LNCAP (cell line): ENCODE measurements around the gene ATG13.

Experiments used
- TF ChIP-seq, protein P1 (sequence below): fragments of 450-650 bp; IDR thresholded peaks from 2 replicates; pipeline ENCODE4 v1.5.1; 2017; ENCODE audit warnings: mild to moderate bottlenecking

ATG13 gene

DNA sequence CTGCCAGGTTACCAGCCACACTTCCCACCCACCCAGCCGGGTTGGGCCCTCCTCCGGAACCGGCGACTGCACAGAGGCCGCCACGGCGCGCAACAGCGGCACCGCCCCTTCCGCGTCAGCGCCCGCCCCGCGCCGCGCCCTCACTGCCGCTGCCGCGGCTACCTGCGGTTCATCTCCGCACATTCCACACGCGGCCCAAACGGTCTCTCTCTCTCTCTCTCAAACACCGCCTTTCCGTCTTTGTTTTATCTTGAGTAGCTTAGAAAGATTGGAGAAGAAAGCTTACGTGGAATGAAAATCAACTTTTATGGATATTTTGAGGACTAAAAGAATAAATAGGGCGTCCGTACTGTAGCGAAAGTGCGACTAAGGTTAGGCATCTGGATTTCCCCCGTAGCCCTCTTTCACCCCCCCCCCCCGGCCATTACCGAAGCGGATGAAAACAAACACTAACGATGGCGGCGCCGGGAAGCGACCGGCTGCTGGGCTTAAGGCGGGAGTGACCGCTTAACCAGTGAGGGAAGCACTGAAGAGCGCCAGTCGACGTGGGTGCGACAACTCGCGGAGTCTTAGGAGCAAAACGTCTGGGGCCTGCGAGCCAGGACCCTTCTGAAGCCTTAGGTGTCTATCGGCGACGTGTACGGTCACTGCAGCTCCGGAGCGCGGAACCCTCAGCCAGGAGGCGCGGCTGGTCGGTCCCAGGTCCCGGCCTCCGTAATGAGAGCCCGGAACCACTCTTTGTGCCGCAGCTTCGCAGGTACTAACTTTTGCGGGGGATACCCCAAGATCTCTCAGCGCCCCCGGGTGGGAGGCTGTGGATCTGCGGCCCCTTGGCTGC is at the start of gene ATG13, which contains the start of gene HARBI1:
Gene ATG13, plus strand, starts transcription at position 420 of the 838 bp plus-strand sequence. CDS start 26,739 bp downstream, outside the sequence.
Gene HARBI1, minus strand, starts transcription at position 94 of the 838 bp plus-strand sequence. CDS start 990 bp downstream, outside the sequence.
- TF ChIP-seq, protein P1, sequence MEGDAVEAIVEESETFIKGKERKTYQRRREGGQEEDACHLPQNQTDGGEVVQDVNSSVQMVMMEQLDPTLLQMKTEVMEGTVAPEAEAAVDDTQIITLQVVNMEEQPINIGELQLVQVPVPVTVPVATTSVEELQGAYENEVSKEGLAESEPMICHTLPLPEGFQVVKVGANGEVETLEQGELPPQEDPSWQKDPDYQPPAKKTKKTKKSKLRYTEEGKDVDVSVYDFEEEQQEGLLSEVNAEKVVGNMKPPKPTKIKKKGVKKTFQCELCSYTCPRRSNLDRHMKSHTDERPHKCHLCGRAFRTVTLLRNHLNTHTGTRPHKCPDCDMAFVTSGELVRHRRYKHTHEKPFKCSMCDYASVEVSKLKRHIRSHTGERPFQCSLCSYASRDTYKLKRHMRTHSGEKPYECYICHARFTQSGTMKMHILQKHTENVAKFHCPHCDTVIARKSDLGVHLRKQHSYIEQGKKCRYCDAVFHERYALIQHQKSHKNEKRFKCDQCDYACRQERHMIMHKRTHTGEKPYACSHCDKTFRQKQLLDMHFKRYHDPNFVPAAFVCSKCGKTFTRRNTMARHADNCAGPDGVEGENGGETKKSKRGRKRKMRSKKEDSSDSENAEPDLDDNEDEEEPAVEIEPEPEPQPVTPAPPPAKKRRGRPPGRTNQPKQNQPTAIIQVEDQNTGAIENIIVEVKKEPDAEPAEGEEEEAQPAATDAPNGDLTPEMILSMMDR = peak; percentile 78

DNA sequence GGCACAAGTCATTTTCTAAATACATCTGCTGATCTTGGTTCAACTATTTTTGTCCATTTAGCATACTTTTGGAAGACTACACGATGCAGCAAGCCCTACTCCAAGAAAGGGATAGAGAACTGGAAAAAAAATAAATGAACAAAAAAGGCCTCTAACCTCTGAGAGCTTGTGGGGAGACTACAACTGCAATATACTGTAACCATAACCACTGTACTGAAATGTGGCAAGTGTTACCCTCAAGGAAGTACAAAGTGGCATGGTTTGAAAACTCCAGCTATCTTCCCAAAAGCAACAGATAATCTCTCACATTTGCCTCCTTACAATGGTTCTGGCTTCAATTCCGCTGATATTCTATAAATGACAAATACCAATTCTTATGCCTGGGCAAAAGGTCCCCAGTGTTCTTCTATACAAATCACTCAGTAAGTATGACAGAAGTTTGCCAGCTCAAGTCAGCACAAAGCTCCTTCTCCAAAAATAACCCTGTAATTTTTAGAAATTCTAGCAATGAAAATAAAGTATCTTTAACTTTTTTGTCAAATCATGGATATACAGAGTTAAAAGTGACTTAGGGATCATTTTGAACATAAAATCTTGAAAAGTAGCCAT is 46.5 kb upstream of the ATG13 start:
- TF ChIP-seq, protein P1 = no peak

DNA sequence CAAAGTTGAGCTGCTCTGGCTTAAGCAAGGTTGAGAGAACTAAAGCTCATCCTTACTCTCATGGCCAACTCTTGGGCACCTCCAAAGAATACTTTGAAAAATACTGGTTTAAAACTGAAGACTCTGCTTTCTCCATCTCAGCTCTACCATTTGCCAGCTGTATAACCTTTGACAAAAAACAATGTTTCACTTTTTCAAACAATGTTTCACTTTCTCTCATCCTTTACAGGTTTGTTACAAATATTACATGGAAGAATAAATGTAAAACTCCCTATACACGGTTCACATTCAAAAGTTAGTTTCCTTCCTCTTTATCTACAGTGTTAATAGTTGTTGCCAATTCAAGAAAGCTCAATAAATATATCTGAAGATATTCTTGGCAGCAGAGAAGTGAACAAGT is 42.7 kb upstream of the ATG13 start:
- TF ChIP-seq, protein P1 = no peak

DNA sequence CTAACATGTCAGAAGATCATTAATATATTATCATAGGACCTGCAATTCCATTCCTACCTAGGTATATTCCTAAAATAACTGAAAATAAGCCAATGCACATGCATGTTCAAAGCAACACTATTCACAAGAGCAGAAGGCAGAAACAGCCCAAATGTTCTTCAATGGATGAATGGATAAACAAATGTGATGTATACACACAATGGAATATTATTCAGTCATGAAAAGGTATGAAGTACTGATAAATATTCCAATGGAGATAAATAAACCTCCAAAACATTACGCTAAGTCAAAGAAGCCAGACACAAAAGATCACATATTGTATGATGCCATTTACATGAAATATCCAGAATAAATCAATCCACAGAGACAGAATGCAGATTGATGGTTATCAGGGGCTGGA is 40.3 kb upstream of the ATG13 start:
- TF ChIP-seq, protein P1 = no peak

DNA sequence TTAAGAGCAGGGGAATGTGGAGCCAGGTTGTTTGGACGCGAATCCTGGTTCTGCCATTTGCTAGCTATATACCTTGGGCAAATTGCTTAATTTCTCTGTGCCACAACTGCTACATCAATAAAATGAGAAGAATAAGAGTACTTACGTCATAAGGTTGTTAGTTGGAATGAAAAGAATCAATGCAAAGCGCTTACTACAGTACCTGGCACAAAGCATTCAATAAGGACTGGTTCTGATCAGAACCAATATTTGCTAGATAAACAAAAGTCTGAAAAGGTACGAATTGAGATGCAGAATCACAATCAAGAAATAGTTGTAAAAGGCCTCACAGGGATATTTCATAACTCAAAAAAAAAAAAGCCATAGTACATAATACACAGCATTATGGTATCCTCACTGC is 34.8 kb upstream of the ATG13 start:
- TF ChIP-seq, protein P1 = no peak

DNA sequence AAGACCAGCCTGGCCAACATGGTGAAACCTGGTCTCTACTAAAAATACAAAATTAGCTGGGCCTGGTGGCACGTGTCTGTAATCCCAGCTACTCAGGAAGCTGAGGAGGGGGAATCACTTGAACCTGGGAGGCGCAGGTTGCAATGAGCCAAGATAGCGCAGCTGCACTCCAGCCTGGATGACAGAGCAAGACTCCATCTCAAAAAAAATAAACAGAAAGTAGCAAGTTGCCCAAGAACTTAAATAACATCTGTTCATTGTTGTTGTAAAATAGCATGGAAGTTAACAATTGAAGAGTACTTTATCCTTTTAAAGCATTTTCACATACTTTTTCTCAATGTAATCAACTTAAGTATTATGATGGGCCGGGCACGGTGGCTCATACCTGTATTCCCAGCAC is 29.2 kb upstream of the ATG13 start:
- TF ChIP-seq, protein P1 = no peak

DNA sequence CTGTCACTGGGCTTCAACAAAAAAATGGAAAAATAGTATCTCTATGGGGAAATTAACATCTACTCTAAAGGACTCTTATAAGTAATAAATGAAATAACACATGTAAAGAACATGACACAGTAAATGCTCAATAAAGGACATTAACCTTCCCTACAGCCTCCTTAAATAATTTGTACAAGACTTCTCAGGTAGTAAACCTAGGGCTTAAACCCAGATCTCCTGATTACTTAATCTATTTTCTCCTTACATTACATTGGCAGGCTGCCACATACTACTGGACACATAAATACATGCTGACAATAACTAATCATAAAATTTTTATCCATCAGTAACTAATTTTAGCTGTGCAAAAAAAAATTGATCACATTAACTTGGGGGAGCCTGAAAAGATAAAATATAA is 28.4 kb upstream of the ATG13 start:
- TF ChIP-seq, protein P1 = no peak
